Gastrocnemius medialis (tissue), 4 donors: Measurements from ENCODE around the gene APOBEC3H. TPM values are rescaled to one million over a fixed set of nuclear protein-coding genes. Genes with fewer than 3 reads are reported as not detected.

Source experiments
- ATAC-seq, 2 donors: fragments of 150-250 bp; one replicate each; pipeline ENCODE4 v1.9.1; 2016
- DNase-seq, 2 donors: peaks; one replicate each; pipeline ENCODE4 v3.0.0-alpha.2; 2019
- H3K27ac ChIP-seq, 4 donors: fragments of 200-600 bp; sonication (generic); 1 replicate in 1 of 4; 2 replicates in 3 of 4; pipeline ENCODE4 v1.5.1; 2016 to 2018; ENCODE audit warnings: mild to moderate bottlenecking in 2 of 4, moderate library complexity in 1 of 4
- H3K27me3 ChIP-seq, 3 donors: fragments of 200-600 bp; sonication (generic) in 2 of 3; 1 replicate in 1 of 3; 2 replicates in 2 of 3; pipeline versions ENCODE4 v1.5.1 to v1.6.0; 2016 to 2019; ENCODE audit warnings: mild to moderate bottlenecking in 1 of 3, moderate library complexity in 1 of 3
- H3K36me3 ChIP-seq, 2 donors: fragments of 200-600 bp; sonication (generic) in 1 of 2; one replicate each; pipeline ENCODE4 v1.5.1; 2017 to 2018
- H3K4me1 ChIP-seq, 2 donors: fragments of 200-600 bp; sonication (generic) in 1 of 2; one replicate each; pipeline ENCODE4 v1.5.1; 2016 to 2017; ENCODE audit warnings: mild to moderate bottlenecking in 2 of 2
- H3K4me3 ChIP-seq, 4 donors: fragments of 200-600 bp; sonication (generic) in 3 of 4; 1 replicate in 1 of 4; 2 replicates in 3 of 4; pipeline ENCODE4 v1.5.1; 2016 to 2019; ENCODE audit warnings: mild to moderate bottlenecking in 2 of 4
- H3K9me3 ChIP-seq, 3 donors: fragments of 200-600 bp; sonication (generic) in 2 of 3; 1 replicate in 1 of 3; 2 replicates in 2 of 3; pipeline ENCODE4 v1.5.1; 2016 to 2019
- POLR2A ChIP-seq, 2 donors: fragments of 450-650 bp; IDR thresholded peaks; one replicate each; pipeline ENCODE4 v1.6.1; 2017; ENCODE audit warnings: antibody characterized with exemption in 2 of 2, mild to moderate bottlenecking in 2 of 2, moderate library complexity in 2 of 2
- in situ Hi-C, 4 donors: fragments of 200-750 bp; cut with MboI; loops; one replicate each; pipeline versions ENCODE4 v1.15.0 to v1.8.0; 2017; ENCODE audit warnings: low sequenced_read_pairs in 4 of 4
- intact Hi-C: fragments of 100-400 bp; cut with DNase I; formaldehyde crosslinking; loops from one replicate; pipeline ENCODE4 v1.15.1; 2023; ENCODE audit warnings: low total_unique reads
- total RNA-seq, 4 donors: library from RNA; depleted of rRNA; stranded (reverse); fragments of >200 nt; gene quantifications; one replicate each; pipeline versions ENCODE4 v1.1.0 to v1.2.3, GENCODE V29; 2016
- TF ChIP-seq, protein P1 (sequence below), 5 experiments: fragments of 450-650 bp in 3 of 5; fragments of 200-600 bp in 2 of 5; sonication (generic) in 2 of 5; IDR thresholded peaks in 4 of 5; conservative IDR thresholded peaks in 1 of 5; 1 replicate in 4 of 5; 2 replicates in 1 of 5; pipeline ENCODE4 v1.5.1; 2016 to 2019; ENCODE audit warnings: antibody characterized with exemption in 5 of 5, mild to moderate bottlenecking in 3 of 5, moderate library complexity in 3 of 5

The APOBEC3H gene
- total RNA-seq, 4 donors from 2014 or later: not detected

- H3K27me3 ChIP-seq: peaks cover 9 to 31% (median 24%) of the 10 kb centered on the region in 3 donors
- intact Hi-C loops (no loop called here), in situ Hi-C loops (loop anchor here in 1 of 4 donors (10.0 kb wide), 1 partner anchor 226 kb away; no protein-coding TSS in a partner anchor)
Measured at GRCh38 chr22:39110631-39111561, 13.9 kb downstream of the APOBEC3H start.

GRCh38 chr22:39114112-39114511 is 17.1 kb downstream of the APOBEC3H start:
- Histone ChIP-seq H3K36me3 (no peaks in the 10 kb centered on the region), H3K27ac (no peak overlapping the region), H3K27me3 (peaks cover 24 to 49% (median 47%) of the 10 kb centered on the region in 3 donors), H3K4me3 (no peak overlapping the region), H3K9me3 (no peaks in the 10 kb centered on the region), H3K4me1 (no peaks in the 10 kb centered on the region)
- ATAC-seq: no peak
- in situ Hi-C loops (loop anchor here in 1 of 4 donors (10.0 kb wide), 1 partner anchor 229 kb away; no protein-coding TSS in a partner anchor), intact Hi-C loops (no loop called here)
- no peak for TF ChIP-seq POLR2A (IDR thresholded peaks at IDR 0.05)
- TF ChIP-seq, protein P1, sequence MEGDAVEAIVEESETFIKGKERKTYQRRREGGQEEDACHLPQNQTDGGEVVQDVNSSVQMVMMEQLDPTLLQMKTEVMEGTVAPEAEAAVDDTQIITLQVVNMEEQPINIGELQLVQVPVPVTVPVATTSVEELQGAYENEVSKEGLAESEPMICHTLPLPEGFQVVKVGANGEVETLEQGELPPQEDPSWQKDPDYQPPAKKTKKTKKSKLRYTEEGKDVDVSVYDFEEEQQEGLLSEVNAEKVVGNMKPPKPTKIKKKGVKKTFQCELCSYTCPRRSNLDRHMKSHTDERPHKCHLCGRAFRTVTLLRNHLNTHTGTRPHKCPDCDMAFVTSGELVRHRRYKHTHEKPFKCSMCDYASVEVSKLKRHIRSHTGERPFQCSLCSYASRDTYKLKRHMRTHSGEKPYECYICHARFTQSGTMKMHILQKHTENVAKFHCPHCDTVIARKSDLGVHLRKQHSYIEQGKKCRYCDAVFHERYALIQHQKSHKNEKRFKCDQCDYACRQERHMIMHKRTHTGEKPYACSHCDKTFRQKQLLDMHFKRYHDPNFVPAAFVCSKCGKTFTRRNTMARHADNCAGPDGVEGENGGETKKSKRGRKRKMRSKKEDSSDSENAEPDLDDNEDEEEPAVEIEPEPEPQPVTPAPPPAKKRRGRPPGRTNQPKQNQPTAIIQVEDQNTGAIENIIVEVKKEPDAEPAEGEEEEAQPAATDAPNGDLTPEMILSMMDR (IDR thresholded peaks at IDR 0.05 in 4 of 5, conservative IDR thresholded peaks at IDR 0.05 in 1 of 5): no peak
- DNase-seq: no peak

More at GRCh38 chr22:39110631-39111561, 13.9 kb downstream of the APOBEC3H start:
- Histone ChIP-seq H3K9me3 (no peaks in the 10 kb centered on the region), H3K36me3 (no peaks in the 10 kb centered on the region), H3K4me1 (no peaks in the 10 kb centered on the region), H3K4me3 (no peak overlapping the region), H3K27ac (no peak overlapping the region)
- TF ChIP-seq, protein P1 (IDR thresholded peaks at IDR 0.05 in 4 of 5, conservative IDR thresholded peaks at IDR 0.05 in 1 of 5): no peak
- TF ChIP-seq POLR2A (IDR thresholded peaks at IDR 0.05): no peak
- ATAC-seq (no peak), DNase-seq (no peak)

DNA sequence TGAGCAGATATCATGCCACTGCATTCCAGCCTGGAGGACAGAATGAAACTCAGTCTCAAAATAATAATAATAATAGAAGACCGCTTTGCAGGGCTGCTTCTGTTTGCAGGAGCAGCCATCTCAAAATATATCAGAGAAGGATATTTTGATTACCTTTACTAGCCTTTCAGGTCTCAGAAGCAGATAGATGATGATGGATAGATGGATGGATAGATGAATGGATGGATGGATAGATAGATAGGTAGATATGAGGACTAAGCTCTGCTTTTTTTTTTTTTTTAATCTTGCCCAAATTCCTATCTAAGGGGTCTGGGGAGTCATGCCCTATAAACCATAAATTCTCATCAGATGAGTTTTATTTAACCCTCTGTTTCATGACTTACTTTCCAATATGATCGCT is 18.5 kb downstream of the APOBEC3H start:
- DNase-seq (no peak), ATAC-seq (no peak)
- H3K36me3 ChIP-seq: no peaks in the 10 kb centered on the region
- no peak overlapping the region for H3K27ac ChIP-seq
- intact Hi-C loops (no loop called here), in situ Hi-C loops (loop anchor here in 1 of 4 donors (10.0 kb wide), 1 partner anchor 231 kb away; no protein-coding TSS in a partner anchor)
- TF ChIP-seq, protein P1 (IDR thresholded peaks at IDR 0.05 in 4 of 5, conservative IDR thresholded peaks at IDR 0.05 in 1 of 5): no peak
- no peak for TF ChIP-seq POLR2A (IDR thresholded peaks at IDR 0.05)
- no peaks in the 10 kb centered on the region for H3K4me1 ChIP-seq
- H3K4me3 ChIP-seq: no peak overlapping the region
- peaks cover 24 to 49% (median 45%) of the 10 kb centered on the region in 3 donors for H3K27me3 ChIP-seq
- H3K9me3 ChIP-seq: no peaks in the 10 kb centered on the region

DNA sequence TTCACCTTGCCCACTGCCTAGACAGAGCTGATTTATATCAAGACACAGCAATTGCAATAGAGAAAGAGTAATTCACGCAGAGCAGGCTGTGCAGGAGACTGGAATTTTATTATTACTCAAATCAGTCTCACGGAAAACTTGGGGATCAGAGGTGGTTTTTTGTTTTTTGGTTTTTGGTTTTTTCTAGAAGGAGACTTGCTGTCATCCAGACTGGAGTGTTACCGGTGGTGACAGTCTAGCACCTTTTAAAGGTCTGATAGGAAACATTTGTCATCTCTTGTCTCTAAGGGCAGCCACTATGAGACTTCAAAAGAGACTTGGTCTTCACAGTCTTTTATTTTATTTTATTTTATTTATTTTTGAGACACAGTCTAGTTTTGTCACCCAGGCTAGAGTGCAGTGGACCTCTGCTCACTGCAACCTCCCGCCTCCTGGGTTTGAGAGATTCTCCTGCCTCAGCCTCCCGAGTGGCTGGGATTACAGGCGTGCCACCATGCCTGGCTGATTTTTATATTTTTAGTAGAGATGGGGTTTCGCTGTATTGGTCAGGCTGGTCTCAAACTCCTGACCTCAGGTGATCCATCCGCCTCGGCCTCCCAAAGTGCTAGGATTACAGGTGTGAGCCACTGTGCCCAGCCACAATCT is 19.1 kb downstream of the APOBEC3H start:
- intact Hi-C loops: no loop called here

More for the DNA sequence above, 19.1 kb downstream of the APOBEC3H start:
- Histone ChIP-seq H3K4me3 (no peak overlapping the region), H3K27ac (no peak overlapping the region), H3K27me3 (peaks cover 24 to 49% (median 45%) of the 10 kb centered on the region in 3 donors), H3K9me3 (no peaks in the 10 kb centered on the region), H3K36me3 (no peaks in the 10 kb centered on the region), H3K4me1 (no peaks in the 10 kb centered on the region)
- no peak for TF ChIP-seq POLR2A (IDR thresholded peaks at IDR 0.05)
- TF ChIP-seq, protein P1 (IDR thresholded peaks at IDR 0.05 in 4 of 5, conservative IDR thresholded peaks at IDR 0.05 in 1 of 5): no peak
- in situ Hi-C loops: loop anchor here in 1 of 4 donors (10.0 kb wide), 1 partner anchor 231 kb away; no protein-coding TSS in a partner anchor
- ATAC-seq: no peak
- no peak for DNase-seq
